GM10248 (cell line): ENCODE results near the gene PSMB3.

Experiments used
- CTCF ChIA-PET: fragments of 300-600 bp; sonication (Branson Sonifier 250); formaldehyde crosslinking; extraction: SDS; loops from one replicate; lab custom pipeline; 2021; ENCODE audit warnings: antibody characterized with exemption; lab: Yijun Ruan, JAX
- POLR2A ChIA-PET: fragments of 350-650 bp; sonication (Branson Sonifier 250); formaldehyde crosslinking; extraction: SDS; loops from one replicate; lab custom pipeline; 2020; ENCODE audit warnings: antibody characterized with exemption; lab: Yijun Ruan, JAX
- DNase-seq: peaks from one replicate; pipeline ENCODE4 v3.0.0; 2012; ENCODE audit errors: extremely low spot score
- TF ChIP-seq, protein P1 (sequence below): IDR thresholded peaks from 2 replicates; pipeline ENCODE4 v1.5.1; 2012; ENCODE audit warnings: mild to moderate bottlenecking, low read depth; ENCODE audit errors: extremely low read depth, missing control alignments, control extremely low read depth

Gene PSMB3

GRCh38 chr17:38748892-38749222, 3.7 kb upstream of the PSMB3 start:
- no peak for DNase-seq
- CTCF ChIA-PET: no interaction called here
- POLR2A ChIA-PET: no interaction called here
- TF ChIP-seq, protein P1, sequence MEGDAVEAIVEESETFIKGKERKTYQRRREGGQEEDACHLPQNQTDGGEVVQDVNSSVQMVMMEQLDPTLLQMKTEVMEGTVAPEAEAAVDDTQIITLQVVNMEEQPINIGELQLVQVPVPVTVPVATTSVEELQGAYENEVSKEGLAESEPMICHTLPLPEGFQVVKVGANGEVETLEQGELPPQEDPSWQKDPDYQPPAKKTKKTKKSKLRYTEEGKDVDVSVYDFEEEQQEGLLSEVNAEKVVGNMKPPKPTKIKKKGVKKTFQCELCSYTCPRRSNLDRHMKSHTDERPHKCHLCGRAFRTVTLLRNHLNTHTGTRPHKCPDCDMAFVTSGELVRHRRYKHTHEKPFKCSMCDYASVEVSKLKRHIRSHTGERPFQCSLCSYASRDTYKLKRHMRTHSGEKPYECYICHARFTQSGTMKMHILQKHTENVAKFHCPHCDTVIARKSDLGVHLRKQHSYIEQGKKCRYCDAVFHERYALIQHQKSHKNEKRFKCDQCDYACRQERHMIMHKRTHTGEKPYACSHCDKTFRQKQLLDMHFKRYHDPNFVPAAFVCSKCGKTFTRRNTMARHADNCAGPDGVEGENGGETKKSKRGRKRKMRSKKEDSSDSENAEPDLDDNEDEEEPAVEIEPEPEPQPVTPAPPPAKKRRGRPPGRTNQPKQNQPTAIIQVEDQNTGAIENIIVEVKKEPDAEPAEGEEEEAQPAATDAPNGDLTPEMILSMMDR: no peak

GRCh38 chr17:38749223-38750043, 3.1 kb upstream of the PSMB3 start:
- TF ChIP-seq, protein P1: no peak
- ChIA-PET CTCF (interaction anchor here (0.7 kb wide), 1 partner anchor 15 kb away, joined by 4 read pairs; no protein-coding TSS in a partner anchor), POLR2A (no interaction called here)
- no peak for DNase-seq

GRCh38 chr17:38750044-38750311, 2.6 kb upstream of the PSMB3 start:
- TF ChIP-seq, protein P1: no peak
- POLR2A ChIA-PET: no interaction called here
- no peak for DNase-seq
- CTCF ChIA-PET: interaction anchor here (0.7 to 1.4 kb wide), 2 partner anchors 15 to 22 kb away, joined by 3 to 4 read pairs; no protein-coding TSS in a partner anchor

GRCh38 chr17:38750312-38751121, 2.0 kb upstream of the PSMB3 start:
- POLR2A ChIA-PET: no interaction called here
- TF ChIP-seq, protein P1: no peak
- no peak for DNase-seq
- CTCF ChIA-PET: interaction anchor here (1.4 to 2.4 kb wide), 2 partner anchors 15 to 22 kb away, joined by 3 to 18 read pairs; no protein-coding TSS in a partner anchor

DNA sequence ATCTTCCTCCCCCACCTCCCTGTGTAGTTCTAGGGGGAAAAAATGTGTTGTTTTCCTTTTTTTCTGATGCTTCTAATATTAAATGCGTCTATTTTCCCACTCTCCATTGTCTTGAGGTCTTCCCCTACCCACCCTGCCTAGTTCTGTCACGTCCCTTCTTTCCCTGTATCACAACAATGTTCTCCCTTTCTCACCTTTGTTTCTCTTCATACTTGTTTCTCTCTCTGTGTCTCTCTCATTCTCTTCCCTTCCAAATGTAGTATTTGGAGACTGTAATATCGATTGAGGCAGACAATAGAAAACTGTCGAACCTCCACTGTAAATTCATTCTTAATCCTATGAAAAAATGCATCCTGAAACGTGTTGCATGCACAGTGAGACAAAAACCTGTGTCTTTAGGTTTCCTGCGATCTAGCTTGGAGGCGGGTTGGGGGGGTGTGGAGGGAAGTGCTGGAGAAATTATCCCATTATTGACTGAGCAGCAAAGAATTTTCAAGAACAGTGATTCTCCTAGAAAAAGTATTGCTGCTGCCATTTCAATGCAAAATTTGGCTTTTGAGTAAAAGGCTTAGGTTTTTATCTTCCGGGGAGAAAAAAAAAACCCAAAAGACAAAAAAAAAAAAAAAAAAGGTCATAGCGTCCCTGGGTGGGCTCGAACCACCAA, 1.3 kb upstream of the PSMB3 start:
- no peak for DNase-seq
- ChIA-PET CTCF (interaction anchor here (0.9 to 2.4 kb wide), 3 partner anchors 16 to 75 kb away, joined by 3 to 18 read pairs (median 3); no protein-coding TSS in a partner anchor), POLR2A (interaction anchor here (0.7 to 1.2 kb wide), 2 partner anchors 103 to 112 kb away, joined by 5 to 6 read pairs; partner anchors contain the start of gene RPL23)
- TF ChIP-seq, protein P1: no peak

DNA sequence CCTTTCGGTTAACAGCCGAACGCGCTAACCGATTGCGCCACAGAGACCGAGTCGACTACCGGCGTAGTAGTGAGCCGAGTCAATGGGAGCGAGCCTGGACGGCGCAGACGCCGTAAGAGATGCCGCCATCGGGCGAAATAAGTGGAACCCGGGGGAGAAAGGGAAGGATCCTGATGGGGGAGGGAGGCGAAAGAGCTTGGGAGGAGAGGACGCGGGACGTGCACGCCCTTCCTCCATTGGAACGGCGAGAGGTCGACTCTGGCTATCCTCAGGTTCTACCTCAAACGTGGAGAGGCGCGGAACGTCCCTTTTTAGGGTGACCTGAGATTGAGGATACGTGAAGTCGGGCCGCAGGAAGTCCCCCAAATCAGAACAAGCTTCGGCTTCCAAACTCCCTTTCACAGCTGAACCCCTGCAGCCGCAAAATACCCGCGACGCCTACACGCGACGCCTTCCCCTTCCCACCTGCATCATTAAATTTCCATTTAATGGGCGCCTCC, 683 bp upstream of the PSMB3 start:
- TF ChIP-seq, protein P1: no peak
- DNase-seq: peak; percentile 67
- ChIA-PET POLR2A (interaction anchor here (0.6 to 1.2 kb wide), 6 partner anchors 8 to 768 kb away, joined by 3 to 6 read pairs (median 4); partner anchors contain the start of genes LASP1 and RPL23), CTCF (interaction anchor here (0.7 to 2.4 kb wide), 5 partner anchors 10 to 80 kb away, joined by 3 to 18 read pairs (median 3); no protein-coding TSS in a partner anchor)
